Measurements from ENCODE around the gene HRCT1. TPM values are rescaled to one million over a fixed set of nuclear protein-coding genes. Genes with fewer than 3 reads are reported as not detected.

The HRCT1 gene
- polyA plus RNA-seq, 1 donor from 2014 or later, result not detected

DNA sequence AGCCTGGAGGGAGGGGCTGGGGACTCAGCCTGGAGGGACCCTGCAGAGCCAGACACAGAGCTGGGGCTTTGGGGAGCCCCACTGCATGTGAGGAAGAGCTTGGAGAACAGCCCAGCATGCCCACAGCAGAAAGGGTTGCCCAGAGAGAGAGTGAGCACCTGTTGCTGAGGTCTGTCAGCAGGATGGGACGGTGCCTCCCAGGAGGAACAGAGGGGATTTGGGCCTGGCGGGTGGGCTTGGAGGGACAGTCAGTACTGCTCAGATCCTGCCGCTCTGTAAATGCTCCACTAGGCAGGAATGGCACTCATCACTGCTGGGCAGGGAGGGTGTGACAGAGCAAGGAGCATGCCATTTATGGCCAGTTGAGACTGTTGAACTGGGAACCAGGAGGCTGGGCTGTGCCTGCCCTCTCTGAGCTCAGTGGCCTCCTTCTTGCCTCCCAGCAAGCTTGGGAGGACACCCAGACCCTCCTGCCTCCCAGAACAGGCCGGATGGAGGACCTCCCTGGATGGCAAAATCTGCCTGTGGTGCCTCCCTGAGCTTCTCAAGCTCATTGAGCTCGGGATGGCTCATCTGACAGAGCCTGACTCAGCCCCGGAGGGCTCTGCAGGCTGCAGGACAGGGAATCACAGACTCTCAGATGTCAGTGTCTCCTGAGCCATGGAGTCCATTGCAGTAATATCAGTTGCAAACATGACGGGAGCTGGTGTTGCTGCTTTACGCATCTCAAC, 786 bp upstream of the HRCT1 start (continued):
- TF ChIP-seq RAD21 (conservative IDR thresholded peaks at IDR 0.05), result no peak
- no peak for TF ChIP-seq SMC3 (conservative IDR thresholded peaks at IDR 0.05; ENCODE audit: poor library complexity)
- no peak for TF ChIP-seq EP300 (conservative IDR thresholded peaks at IDR 0.05; ENCODE audit: poor library complexity, severe bottlenecking)

DNA sequence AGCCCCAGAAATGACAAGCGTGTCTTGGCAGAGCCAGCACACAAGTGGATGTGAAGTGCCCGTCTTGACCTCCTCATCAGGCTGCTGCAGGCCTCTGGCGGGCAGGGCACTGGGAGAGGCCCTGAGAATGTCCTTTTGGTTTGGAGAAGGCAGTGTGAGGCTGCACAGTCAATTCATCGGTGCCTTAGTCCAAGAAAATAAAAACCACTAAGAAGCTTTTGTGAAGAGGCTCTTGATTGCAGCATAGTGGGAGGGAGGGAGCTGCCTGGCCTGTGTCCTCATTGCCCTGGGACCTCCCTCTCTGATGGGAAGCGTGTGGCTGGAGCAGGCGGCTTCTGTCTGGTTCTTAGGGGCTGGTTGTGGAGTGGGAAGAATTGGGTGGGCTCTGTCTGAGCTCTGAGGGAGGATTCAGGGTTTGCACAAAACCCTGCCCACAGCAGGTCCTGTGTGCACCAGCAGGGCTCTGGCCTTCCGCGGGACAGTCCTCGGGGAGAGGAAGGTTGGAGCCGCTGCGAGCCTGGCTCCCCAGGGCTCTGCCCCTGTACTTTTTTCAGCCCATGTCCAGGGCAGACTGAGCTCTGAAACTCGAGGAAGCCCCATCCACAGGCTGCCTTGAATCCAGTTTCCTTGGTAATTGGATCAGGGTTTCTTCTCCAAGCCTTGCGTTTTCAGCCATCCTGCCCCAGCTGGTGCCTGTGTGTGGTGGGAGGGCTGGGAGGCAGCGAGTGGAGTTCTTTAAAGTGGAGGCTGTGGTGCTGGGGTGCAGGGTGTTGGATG, 1.1 kb downstream of the HRCT1 start:
- Histone ChIP-seq H2AFZ (ENCODE audit: low read depth, low read length) (no peak overlapping the region), H3K36me3 (ENCODE audit: insufficient read depth, low read length) (no peaks in the 10 kb centered on the region), H3K9ac (ENCODE audit: low read length) (no peak overlapping the region), H4K20me1 (ENCODE audit: insufficient read depth) (no peaks in the 10 kb centered on the region), H3F3A (ENCODE audit: insufficient read depth, low read length, poor library complexity, severe bottlenecking) (no peaks in the 10 kb centered on the region), H3K27me3 (ENCODE audit: insufficient read depth, low read depth, low read length) (no peaks in the 10 kb centered on the region), H3K27ac (ENCODE audit: low read length) (no peak overlapping the region), H3K9me3 (ENCODE audit: low read length) (no peaks in the 10 kb centered on the region), H3K4me2 (ENCODE audit: low read length) (no peak overlapping the region), H3K79me2 (replicated peaks; ENCODE audit: insufficient read depth, low read length) (no peaks in the 10 kb centered on the region), H3K4me3 (ENCODE audit: low read length) (no peak overlapping the region), H3K9me2 (ENCODE audit: insufficient read depth, low read length) (no peaks in the 10 kb centered on the region)
- no peak for TF ChIP-seq POLR2AphosphoS5 (IDR thresholded peaks at IDR 0.05)
- TF ChIP-seq RAD21 (conservative IDR thresholded peaks at IDR 0.05), result no peak
- TF ChIP-seq SMC3 (conservative IDR thresholded peaks at IDR 0.05; ENCODE audit: poor library complexity), result no peak
- TF ChIP-seq, protein P1, sequence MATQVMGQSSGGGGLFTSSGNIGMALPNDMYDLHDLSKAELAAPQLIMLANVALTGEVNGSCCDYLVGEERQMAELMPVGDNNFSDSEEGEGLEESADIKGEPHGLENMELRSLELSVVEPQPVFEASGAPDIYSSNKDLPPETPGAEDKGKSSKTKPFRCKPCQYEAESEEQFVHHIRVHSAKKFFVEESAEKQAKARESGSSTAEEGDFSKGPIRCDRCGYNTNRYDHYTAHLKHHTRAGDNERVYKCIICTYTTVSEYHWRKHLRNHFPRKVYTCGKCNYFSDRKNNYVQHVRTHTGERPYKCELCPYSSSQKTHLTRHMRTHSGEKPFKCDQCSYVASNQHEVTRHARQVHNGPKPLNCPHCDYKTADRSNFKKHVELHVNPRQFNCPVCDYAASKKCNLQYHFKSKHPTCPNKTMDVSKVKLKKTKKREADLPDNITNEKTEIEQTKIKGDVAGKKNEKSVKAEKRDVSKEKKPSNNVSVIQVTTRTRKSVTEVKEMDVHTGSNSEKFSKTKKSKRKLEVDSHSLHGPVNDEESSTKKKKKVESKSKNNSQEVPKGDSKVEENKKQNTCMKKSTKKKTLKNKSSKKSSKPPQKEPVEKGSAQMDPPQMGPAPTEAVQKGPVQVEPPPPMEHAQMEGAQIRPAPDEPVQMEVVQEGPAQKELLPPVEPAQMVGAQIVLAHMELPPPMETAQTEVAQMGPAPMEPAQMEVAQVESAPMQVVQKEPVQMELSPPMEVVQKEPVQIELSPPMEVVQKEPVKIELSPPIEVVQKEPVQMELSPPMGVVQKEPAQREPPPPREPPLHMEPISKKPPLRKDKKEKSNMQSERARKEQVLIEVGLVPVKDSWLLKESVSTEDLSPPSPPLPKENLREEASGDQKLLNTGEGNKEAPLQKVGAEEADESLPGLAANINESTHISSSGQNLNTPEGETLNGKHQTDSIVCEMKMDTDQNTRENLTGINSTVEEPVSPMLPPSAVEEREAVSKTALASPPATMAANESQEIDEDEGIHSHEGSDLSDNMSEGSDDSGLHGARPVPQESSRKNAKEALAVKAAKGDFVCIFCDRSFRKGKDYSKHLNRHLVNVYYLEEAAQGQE (IDR thresholded peaks at IDR 0.05; ENCODE audit: borderline replicate concordance), result no peak
- no peak for TF ChIP-seq EP300 (conservative IDR thresholded peaks at IDR 0.05; ENCODE audit: poor library complexity, severe bottlenecking)
- no peak for TF ChIP-seq EZH2 (IDR thresholded peaks at IDR 0.05; ENCODE audit: borderline replicate concordance, insufficient read depth, low read length, poor library complexity, severe bottlenecking)
- no peak for TF ChIP-seq MXI1 (conservative IDR thresholded peaks at IDR 0.05; ENCODE audit: poor library complexity, severe bottlenecking)
- TF ChIP-seq, protein P2, sequence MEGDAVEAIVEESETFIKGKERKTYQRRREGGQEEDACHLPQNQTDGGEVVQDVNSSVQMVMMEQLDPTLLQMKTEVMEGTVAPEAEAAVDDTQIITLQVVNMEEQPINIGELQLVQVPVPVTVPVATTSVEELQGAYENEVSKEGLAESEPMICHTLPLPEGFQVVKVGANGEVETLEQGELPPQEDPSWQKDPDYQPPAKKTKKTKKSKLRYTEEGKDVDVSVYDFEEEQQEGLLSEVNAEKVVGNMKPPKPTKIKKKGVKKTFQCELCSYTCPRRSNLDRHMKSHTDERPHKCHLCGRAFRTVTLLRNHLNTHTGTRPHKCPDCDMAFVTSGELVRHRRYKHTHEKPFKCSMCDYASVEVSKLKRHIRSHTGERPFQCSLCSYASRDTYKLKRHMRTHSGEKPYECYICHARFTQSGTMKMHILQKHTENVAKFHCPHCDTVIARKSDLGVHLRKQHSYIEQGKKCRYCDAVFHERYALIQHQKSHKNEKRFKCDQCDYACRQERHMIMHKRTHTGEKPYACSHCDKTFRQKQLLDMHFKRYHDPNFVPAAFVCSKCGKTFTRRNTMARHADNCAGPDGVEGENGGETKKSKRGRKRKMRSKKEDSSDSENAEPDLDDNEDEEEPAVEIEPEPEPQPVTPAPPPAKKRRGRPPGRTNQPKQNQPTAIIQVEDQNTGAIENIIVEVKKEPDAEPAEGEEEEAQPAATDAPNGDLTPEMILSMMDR (IDR thresholded peaks at IDR 0.05; ENCODE audit: poor library complexity, severe bottlenecking), result no peak
- no peak for TF ChIP-seq TAF1 (IDR thresholded peaks at IDR 0.05; ENCODE audit: low read depth)
